Suprapubic skin (tissue), 4 donors: Measurements from ENCODE around the gene MRPS33. TPM values are rescaled to one million over a fixed set of nuclear protein-coding genes. Genes with fewer than 3 reads are reported as not detected.

Experiments
- DNase-seq, 2 donors: peaks; one replicate each; pipeline ENCODE4 v3.0.0-alpha.2; 2019; ENCODE audit warnings: low spot score in 2 of 2
- H3K27ac ChIP-seq: fragments of 200-600 bp; sonication (generic); one replicate; pipeline ENCODE4 v1.5.1; 2019
- H3K27me3 ChIP-seq: fragments of 200-600 bp; sonication (generic); one replicate; pipeline ENCODE4 v1.5.1; 2019
- H3K36me3 ChIP-seq: fragments of 200-600 bp; sonication (generic); one replicate; pipeline ENCODE4 v1.5.1; 2019
- H3K4me1 ChIP-seq: fragments of 200-600 bp; sonication (generic); one replicate; pipeline ENCODE4 v1.5.1; 2019
- H3K4me3 ChIP-seq: fragments of 200-600 bp; sonication (generic); one replicate; pipeline ENCODE4 v1.5.1; 2019; ENCODE audit warnings: mild to moderate bottlenecking
- H3K9me3 ChIP-seq: fragments of 200-600 bp; sonication (generic); one replicate; pipeline ENCODE4 v1.5.1; 2019
- EP300 ChIP-seq: sonication (generic); formaldehyde crosslinking; IDR thresholded peaks from one replicate; pipeline ENCODE4 v1.6.1; 2017; ENCODE audit warnings: antibody characterized with exemption
- POLR2A ChIP-seq, 2 donors: fragments of 450-650 bp; IDR thresholded peaks; one replicate each; pipeline ENCODE4 v1.6.1; 2017; ENCODE audit warnings: antibody characterized with exemption in 2 of 2, mild to moderate bottlenecking in 2 of 2, moderate library complexity in 2 of 2
- POLR2AphosphoS5 ChIP-seq, 3 donors: sonication (generic); formaldehyde crosslinking; IDR thresholded peaks; one replicate each; pipeline ENCODE4 v1.6.1; 2017; ENCODE audit warnings: antibody characterized with exemption in 3 of 3
- WGBS: methylation state at CpG from one replicate; pipeline ENCODE4 v1.1.5; 2018; 5-methylcytosine and 5-hydroxymethylcytosine counted together
- total RNA-seq, 4 donors: library from RNA; depleted of rRNA; stranded (reverse); fragments of >200 nt; gene quantifications; one replicate each; pipeline ENCODE4 v1.1.0, GENCODE V29; 2016
- TF ChIP-seq, protein P1 (sequence below), 2 donors: fragments of 200-600 bp in 1 of 2; fragments of 450-650 bp in 1 of 2; sonication (generic) in 1 of 2; IDR thresholded peaks; one replicate each; pipeline ENCODE4 v1.5.1; 2016 to 2019; ENCODE audit warnings: antibody characterized with exemption in 2 of 2, mild to moderate bottlenecking in 1 of 2, moderate library complexity in 1 of 2

The MRPS33 gene
- total RNA-seq, 4 donors from 2014 or later, result 11.2 to 32.0 (median 12.7) TPM

- peaks cover 24% of the 10 kb centered on the region for H3K4me1 ChIP-seq
- H3K36me3 ChIP-seq, result peaks cover 26% of the 10 kb centered on the region
- no peak overlapping the region for H3K27ac ChIP-seq
- H3K4me3 ChIP-seq, result no peak overlapping the region
- H3K9me3 ChIP-seq, result no peaks in the 10 kb centered on the region
- TF ChIP-seq POLR2A (IDR thresholded peaks at IDR 0.05), result no peak
- TF ChIP-seq POLR2AphosphoS5 (IDR thresholded peaks at IDR 0.05), result no peak
- TF ChIP-seq EP300, result no peak
- TF ChIP-seq, protein P1, sequence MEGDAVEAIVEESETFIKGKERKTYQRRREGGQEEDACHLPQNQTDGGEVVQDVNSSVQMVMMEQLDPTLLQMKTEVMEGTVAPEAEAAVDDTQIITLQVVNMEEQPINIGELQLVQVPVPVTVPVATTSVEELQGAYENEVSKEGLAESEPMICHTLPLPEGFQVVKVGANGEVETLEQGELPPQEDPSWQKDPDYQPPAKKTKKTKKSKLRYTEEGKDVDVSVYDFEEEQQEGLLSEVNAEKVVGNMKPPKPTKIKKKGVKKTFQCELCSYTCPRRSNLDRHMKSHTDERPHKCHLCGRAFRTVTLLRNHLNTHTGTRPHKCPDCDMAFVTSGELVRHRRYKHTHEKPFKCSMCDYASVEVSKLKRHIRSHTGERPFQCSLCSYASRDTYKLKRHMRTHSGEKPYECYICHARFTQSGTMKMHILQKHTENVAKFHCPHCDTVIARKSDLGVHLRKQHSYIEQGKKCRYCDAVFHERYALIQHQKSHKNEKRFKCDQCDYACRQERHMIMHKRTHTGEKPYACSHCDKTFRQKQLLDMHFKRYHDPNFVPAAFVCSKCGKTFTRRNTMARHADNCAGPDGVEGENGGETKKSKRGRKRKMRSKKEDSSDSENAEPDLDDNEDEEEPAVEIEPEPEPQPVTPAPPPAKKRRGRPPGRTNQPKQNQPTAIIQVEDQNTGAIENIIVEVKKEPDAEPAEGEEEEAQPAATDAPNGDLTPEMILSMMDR (IDR thresholded peaks at IDR 0.05), result no peak
- DNase-seq, result no peak
- WGBS, result 69% methylated on average over 4 of the region's 4 CpGs
- H3K27me3 ChIP-seq, result no peaks in the 10 kb centered on the region
These were observed 3.3 kb downstream of the MRPS33 start for GRCh38 chr7:141011443-141011842.

DNA sequence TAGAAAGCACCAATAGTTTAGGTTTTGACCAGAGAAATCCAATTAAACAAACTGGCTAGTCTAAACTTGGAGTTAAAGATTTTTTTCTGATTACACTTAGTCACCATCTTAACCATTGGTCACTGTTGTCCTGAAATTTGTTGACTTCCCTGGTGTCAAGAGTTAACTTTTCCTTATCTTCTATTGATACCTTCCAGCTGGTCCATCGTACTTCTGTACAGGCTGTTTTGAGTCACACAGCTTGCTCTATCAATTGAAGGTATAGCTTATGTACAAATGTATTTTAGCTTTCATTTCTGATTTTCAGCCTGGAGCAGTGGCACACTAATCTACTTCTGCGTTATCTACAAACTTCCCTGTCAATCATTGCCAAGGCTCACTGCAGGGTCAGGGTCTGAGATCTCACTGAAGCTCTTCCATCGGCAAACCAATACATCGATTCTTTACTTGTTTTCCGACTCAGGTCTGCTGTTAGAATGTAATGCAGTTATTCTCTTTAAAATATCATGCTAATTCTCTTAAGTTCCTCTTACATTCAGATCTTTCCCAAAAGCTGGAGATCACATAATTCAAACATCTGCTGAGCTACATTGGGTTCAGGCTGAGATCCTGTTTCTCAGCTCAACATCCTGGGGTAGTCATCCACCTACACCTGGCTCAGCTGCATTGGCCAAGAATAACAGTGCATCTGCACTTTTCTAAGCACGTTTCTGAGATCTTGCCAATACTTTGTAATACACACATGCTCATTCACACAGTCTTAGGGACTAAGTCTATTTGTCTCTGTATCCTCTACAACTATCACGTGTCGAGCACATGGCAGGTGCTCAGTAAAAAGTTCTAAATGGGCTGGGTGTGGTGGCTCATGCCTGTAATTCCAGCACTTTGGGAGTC, 11.3 kb downstream of the MRPS33 start:
- no peak overlapping the region for H3K27ac ChIP-seq
- H3K9me3 ChIP-seq, result no peaks in the 10 kb centered on the region
- 83% methylated on average over 8 of the region's 8 CpGs for WGBS
- peaks cover 32% of the 10 kb centered on the region for H3K36me3 ChIP-seq
- DNase-seq, result no peak
- H3K4me3 ChIP-seq, result no peak overlapping the region
- no peaks in the 10 kb centered on the region for H3K4me1 ChIP-seq
- no peaks in the 10 kb centered on the region for H3K27me3 ChIP-seq
- TF ChIP-seq POLR2AphosphoS5 (IDR thresholded peaks at IDR 0.05), result no peak
- no peak for TF ChIP-seq POLR2A (IDR thresholded peaks at IDR 0.05)
- TF ChIP-seq, protein P1 (IDR thresholded peaks at IDR 0.05), result no peak
- no peak for TF ChIP-seq EP300

- H3K27me3 ChIP-seq, result no peaks in the 10 kb centered on the region
- H3K4me3 ChIP-seq, result no peak overlapping the region
- no peaks in the 10 kb centered on the region for H3K4me1 ChIP-seq
- H3K9me3 ChIP-seq, result no peaks in the 10 kb centered on the region
- no peak for TF ChIP-seq EP300
- no peak for TF ChIP-seq POLR2A (IDR thresholded peaks at IDR 0.05)
- TF ChIP-seq, protein P1 (IDR thresholded peaks at IDR 0.05), result no peak
- no peak for TF ChIP-seq POLR2AphosphoS5 (IDR thresholded peaks at IDR 0.05)
- DNase-seq, result no peak
- H3K36me3 ChIP-seq, result peaks cover 13% of the 10 kb centered on the region
- no peak overlapping the region for H3K27ac ChIP-seq
- WGBS, result 63% methylated on average over 1 of the region's 1 CpG
These were observed 13.2 kb downstream of the MRPS33 start for GRCh38 chr7:141001546-141001945.

DNA sequence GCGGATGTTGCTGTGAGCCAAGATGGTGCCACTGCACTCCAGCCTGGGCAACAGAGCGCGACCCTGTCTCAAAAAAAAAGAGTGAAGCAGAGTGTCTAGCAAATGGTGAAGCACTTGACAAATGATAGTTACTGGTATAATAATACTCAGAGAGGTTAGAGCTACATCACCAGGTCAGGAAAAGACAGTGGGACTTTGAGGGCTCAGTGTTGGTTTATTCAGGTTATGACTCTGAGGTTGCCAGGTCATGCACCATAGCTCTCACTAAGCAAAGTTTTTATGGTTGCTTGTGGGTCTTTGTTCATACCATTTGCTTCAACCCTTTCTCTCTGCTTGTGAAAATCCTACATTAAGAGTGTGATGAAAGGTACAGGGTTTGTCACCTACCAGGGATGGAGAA, 13.6 kb downstream of the MRPS33 start:
- TF ChIP-seq POLR2AphosphoS5 (IDR thresholded peaks at IDR 0.05) (no peak), EP300 (no peak), POLR2A (IDR thresholded peaks at IDR 0.05) (no peak)
- 95% methylated on average over 3 of the region's 3 CpGs for WGBS
- no peaks in the 10 kb centered on the region for H3K9me3 ChIP-seq
- no peaks in the 10 kb centered on the region for H3K4me1 ChIP-seq
- no peak overlapping the region for H3K27ac ChIP-seq
- DNase-seq, result no peak
- H3K27me3 ChIP-seq, result no peaks in the 10 kb centered on the region
- H3K36me3 ChIP-seq, result peaks cover 9% of the 10 kb centered on the region
- no peak overlapping the region for H3K4me3 ChIP-seq

DNA sequence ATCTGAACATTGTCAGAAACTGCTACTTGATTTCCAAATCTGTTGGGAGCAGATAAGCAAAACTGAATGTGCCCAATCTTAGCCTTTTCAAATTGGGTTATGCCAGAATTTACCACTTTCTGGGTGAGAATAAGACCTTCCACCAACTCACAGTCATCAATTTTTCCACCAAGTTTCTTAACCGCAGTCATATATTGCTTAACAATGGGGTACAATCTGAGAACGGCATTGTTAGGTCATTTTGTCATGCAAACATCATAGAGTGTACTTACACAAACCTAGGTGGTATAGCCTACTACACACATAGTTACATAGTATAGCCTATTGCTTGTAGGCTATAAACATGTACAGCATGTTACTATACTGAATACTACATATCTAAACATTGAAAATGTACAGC, 16.0 kb downstream of the MRPS33 start:
- Histone ChIP-seq H3K36me3 (no peaks in the 10 kb centered on the region), H3K27me3 (no peaks in the 10 kb centered on the region), H3K4me1 (no peaks in the 10 kb centered on the region), H3K9me3 (no peaks in the 10 kb centered on the region), H3K4me3 (no peak overlapping the region), H3K27ac (no peak overlapping the region)
- WGBS, result 88% methylated on average over 2 of the region's 2 CpGs
- DNase-seq, result no peak
- no peak for TF ChIP-seq POLR2A (IDR thresholded peaks at IDR 0.05)
- no peak for TF ChIP-seq POLR2AphosphoS5 (IDR thresholded peaks at IDR 0.05)
- TF ChIP-seq, protein P1 (IDR thresholded peaks at IDR 0.05), result no peak
- no peak for TF ChIP-seq EP300
